HG03066 (cell line): ENCODE results near the gene RBM41.

Experiments
- ATAC-seq: cut with Tn5 transposase; IDR thresholded peaks from one replicate; pipeline ENCODE4 v1.9.1; 2021; ENCODE audit warnings: low read depth; ENCODE audit not compliant: unreplicated experiment

The RBM41 gene

DNA sequence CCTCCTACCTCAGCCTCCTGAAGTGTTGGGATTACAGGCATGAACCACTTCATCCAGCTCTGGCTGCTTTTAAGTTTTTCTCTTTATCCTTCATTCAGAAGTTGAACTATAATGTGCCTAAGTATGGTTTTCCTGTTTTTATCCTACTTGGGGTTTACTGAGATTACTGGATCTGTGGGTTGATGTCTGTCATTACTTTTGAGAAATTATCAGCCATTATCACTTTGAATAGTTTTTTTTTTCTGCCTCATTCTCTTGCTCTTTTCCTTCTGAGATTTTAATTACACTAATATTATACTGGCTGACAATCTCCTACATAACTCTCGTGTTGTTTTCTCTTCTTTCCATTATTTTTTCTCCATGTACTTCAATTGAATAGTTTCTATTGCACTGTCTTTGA is 71.0 kb downstream of the RBM41 start:
- ATAC-seq, result no peak

DNA sequence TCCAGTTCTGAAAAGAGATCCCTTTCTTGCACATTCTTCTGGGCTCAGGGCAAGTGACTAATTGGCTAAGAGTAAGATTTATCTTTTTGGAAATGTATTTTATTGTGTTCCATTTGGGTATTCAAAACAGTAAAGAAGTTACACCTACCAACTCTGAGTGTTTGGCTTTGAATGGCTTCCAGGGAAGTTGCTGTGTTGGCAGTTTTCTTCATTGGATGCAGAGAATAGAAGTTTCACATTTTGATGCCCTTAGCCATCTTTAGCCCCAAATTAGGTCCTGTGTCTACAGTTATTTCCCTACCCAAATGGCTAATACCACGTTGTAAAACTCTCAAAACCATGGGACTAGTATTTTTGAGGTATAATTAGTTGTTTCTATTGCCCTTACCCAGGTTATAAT is 88.9 kb downstream of the RBM41 start:
- ATAC-seq, result no peak

DNA sequence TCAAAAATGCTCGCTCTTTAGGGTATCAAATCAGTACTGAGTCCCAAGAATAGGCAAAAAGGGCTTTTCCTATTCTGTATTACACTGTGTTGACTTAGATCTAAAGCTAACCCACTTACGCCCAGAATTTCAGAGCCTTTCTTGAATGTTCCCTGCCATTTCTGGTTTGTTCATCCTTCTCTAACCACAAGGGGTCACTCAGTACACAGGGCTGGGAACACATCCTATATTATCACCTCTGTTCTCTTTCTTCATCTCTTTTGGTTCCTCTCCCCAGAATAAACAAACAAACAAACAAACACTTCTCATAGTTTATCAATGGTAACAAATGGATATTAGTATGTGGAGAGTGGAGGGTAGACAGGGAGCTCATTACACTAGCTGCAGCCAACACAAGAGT is 93.1 kb downstream of the RBM41 start:
- ATAC-seq, result no peak

DNA sequence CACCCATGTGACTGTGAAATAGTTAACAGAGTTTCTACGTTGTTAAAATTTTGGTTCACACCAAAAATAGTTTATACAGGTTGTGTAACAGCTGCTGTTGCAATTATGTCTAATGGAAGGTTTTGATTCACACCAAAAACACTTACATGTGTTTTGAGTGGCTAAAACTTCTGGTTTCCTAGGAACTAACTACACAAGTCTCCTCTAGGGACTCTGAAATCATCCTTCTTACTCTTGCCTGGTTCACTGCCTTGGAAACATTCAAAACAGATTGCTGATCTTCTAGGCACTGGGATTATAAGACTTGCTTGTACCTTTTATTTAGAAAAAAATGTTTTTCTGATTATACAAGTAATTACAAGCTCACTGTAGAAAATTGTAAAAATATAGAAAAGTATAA is 103.7 kb downstream of the RBM41 start:
- no peak for ATAC-seq
